CD4-positive, alpha-beta memory T cell (primary cell): Measurements from ENCODE around the gene PKN2. TPM values are rescaled to one million over a fixed set of nuclear protein-coding genes. Genes with fewer than 3 reads are reported as not detected.
"Not testable (repeated sequence)": the region's sequence is repeated elsewhere in the genome, so short reads cannot be mapped to it uniquely, and the experiment has no call there.

Source experiments
- CTCF ChIA-PET: fragments of 350-600 bp; sonication (Branson Sonifier 250); formaldehyde crosslinking; loops from one replicate; lab custom pipeline; 2021; ENCODE audit warnings: inconsistent platforms; ENCODE audit not compliant: partially characterized antibody; lab: Charles Lee
- POLR2A ChIA-PET: fragments of 350-600 bp; sonication (Branson Sonifier 250); formaldehyde crosslinking; loops from one replicate; lab custom pipeline; 2021; ENCODE audit not compliant: partially characterized antibody; lab: Charles Lee
- DNase-seq, 5 donors: peaks; one replicate each; pipeline versions ENCODE4 v3.0.0 to v3.0.0-alpha.2; 2020 to 2022; ENCODE audit warnings: mixed read lengths in 1 of 5
- H3K27ac ChIP-seq: one replicate; pipeline ENCODE4 v1.7.0; 2013; ENCODE audit warnings: low read depth, low read length
- H3K27me3 ChIP-seq: 2 replicates; pipeline ENCODE4 v1.7.0; 2013; ENCODE audit warnings: mild to moderate bottlenecking, low read length, moderate library complexity; ENCODE audit not compliant: insufficient read depth
- H3K36me3 ChIP-seq: 2 replicates; pipeline ENCODE4 v1.7.0; 2013; ENCODE audit warnings: mild to moderate bottlenecking, low read length, moderate library complexity; ENCODE audit not compliant: insufficient read depth
- H3K4me1 ChIP-seq: 2 replicates; pipeline ENCODE4 v1.7.0; 2013; ENCODE audit warnings: mild to moderate bottlenecking, low read length, moderate library complexity; ENCODE audit not compliant: insufficient read depth
- H3K4me3 ChIP-seq, 2 donors: one replicate each; pipeline ENCODE4 v1.7.0; 2013; ENCODE audit warnings: low read length in 2 of 2, mild to moderate bottlenecking in 1 of 2
- H3K9me3 ChIP-seq, 2 donors: one replicate each; pipeline ENCODE4 v1.7.0; 2013; ENCODE audit warnings: low read length in 2 of 2, control low read depth in 1 of 2; ENCODE audit not compliant: control insufficient read depth in 1 of 2
- H3K27ac Mint-ChIP-seq, 7 donors: one replicate each; pipeline ENCODE4 v1.8.0; 2020 to 2021; ENCODE audit warnings: mixed read lengths in 7 of 7, mild to moderate bottlenecking in 6 of 7, inconsistent platforms in 3 of 7, moderate library complexity in 3 of 7
- H3K27me3 Mint-ChIP-seq, 2 donors: one replicate each; pipeline ENCODE4 v1.8.0; 2020 to 2021; ENCODE audit warnings: mixed read lengths in 2 of 2
- H3K36me3 Mint-ChIP-seq, 2 donors: one replicate each; pipeline ENCODE4 v1.8.0; 2020 to 2021; ENCODE audit warnings: mixed read lengths in 2 of 2, inconsistent platforms in 1 of 2, mild to moderate bottlenecking in 1 of 2
- H3K4me1 Mint-ChIP-seq, 4 donors: one replicate each; pipeline ENCODE4 v1.8.0; 2020 to 2021; ENCODE audit warnings: mixed read lengths in 4 of 4, mild to moderate bottlenecking in 1 of 4
- H3K4me3 Mint-ChIP-seq, 8 donors: one replicate each; pipeline ENCODE4 v1.8.0; 2020 to 2021; ENCODE audit warnings: mixed read lengths in 8 of 8, mild to moderate bottlenecking in 7 of 8, moderate library complexity in 6 of 8, inconsistent platforms in 3 of 8
- H3K9me3 Mint-ChIP-seq, 8 donors: one replicate each; pipeline ENCODE4 v1.8.0; 2020 to 2021; ENCODE audit warnings: mixed read lengths in 8 of 8, mild to moderate bottlenecking in 5 of 8, inconsistent platforms in 3 of 8, moderate library complexity in 1 of 8
- intact Hi-C: fragments of 100-400 bp; cut with micrococcal nuclease; formaldehyde crosslinking; loops from one replicate; pipeline ENCODE4 v1.15.1; 2023
- polyA plus RNA-seq, 2 donors: library from polyadenylated mRNA; unstranded; fragments of 300-500 nt; fragmentation: Illumina TruSeq; gene quantifications; one replicate each; pipeline ENCODE4 v1.2.3, GENCODE V29; 2021
- total RNA-seq, 2 experiments: library from RNA; stranded (reverse); gene quantifications; one replicate each; pipeline ENCODE4 v1.2.3, GENCODE V29; 2021

Gene PKN2
- total and polyA plus RNA-seq, 4 experiments from 2014 or later = 6.0 to 42.0 (median 23.3) TPM

GRCh38 chr1:88813471-88813870, 129.4 kb downstream of the PKN2 start:
- Histone ChIP-seq H3K9me3 (no peaks in the 10 kb centered on the region), H3K27me3 (no peaks in the 10 kb centered on the region), H3K4me1 (no peaks in the 10 kb centered on the region), H3K36me3 (peaks cover 6% of the 10 kb centered on the region), H3K27ac (no peak overlapping the region), H3K4me3 (no peak overlapping the region)
- Mint-ChIP-seq H3K27me3 (no peaks in the 10 kb centered on the region), H3K9me3 (no peaks in the 10 kb centered on the region), H3K36me3 (peaks cover 38 to 40% of the 10 kb centered on the region in 2 donors), H3K4me1 (no peaks in the 10 kb centered on the region), H3K27ac (no peak overlapping the region), H3K4me3 (no peak overlapping the region)
- intact Hi-C loops = no loop called here
- ChIA-PET CTCF (no interaction called here), POLR2A (no interaction called here)
- no peak for DNase-seq

GRCh38 chr1:88819642-88820041, 135.6 kb downstream of the PKN2 start:
- CTCF ChIA-PET, H3K4me1 Mint-ChIP-seq, H3K4me3 Mint-ChIP-seq, H3K9me3 Mint-ChIP-seq, DNase-seq, H3K4me1 ChIP-seq, POLR2A ChIA-PET, H3K27me3 ChIP-seq, H3K27ac Mint-ChIP-seq, H3K9me3 ChIP-seq, H3K27ac ChIP-seq, H3K4me3 ChIP-seq, H3K27me3 Mint-ChIP-seq, intact Hi-C loops: not testable (repeated sequence)
- H3K36me3 ChIP-seq = peaks cover 12% of the 10 kb centered on the region
- peaks cover 42 to 44% of the 10 kb centered on the region in 2 donors for H3K36me3 Mint-ChIP-seq

GRCh38 chr1:88825721-88826120, 141.6 kb downstream of the PKN2 start:
- peaks cover 9% of the 10 kb centered on the region for H3K36me3 ChIP-seq
- no peaks in the 10 kb centered on the region for H3K27me3 ChIP-seq
- Mint-ChIP-seq H3K27ac (peak overlapping the region in 1 of 7 donors; percentile 58), H3K4me1 (no peaks in the 10 kb centered on the region), H3K4me3 (no peak overlapping the region), H3K9me3 (no peaks in the 10 kb centered on the region), H3K27me3 (no peaks in the 10 kb centered on the region), H3K36me3 (peaks cover 38 to 49% of the 10 kb centered on the region in 2 donors)
- no peak overlapping the region for H3K4me3 ChIP-seq
- ChIA-PET POLR2A (no interaction called here), CTCF (no interaction called here)
- DNase-seq = no peak
- H3K9me3 ChIP-seq = no peaks in the 10 kb centered on the region
- H3K4me1 ChIP-seq = no peaks in the 10 kb centered on the region
- no peak overlapping the region for H3K27ac ChIP-seq
- intact Hi-C loops = no loop called here

GRCh38 chr1:88847643-88848042, 163.6 kb downstream of the PKN2 start:
- no peaks in the 10 kb centered on the region for H3K4me1 ChIP-seq
- no peak for DNase-seq
- H3K9me3 Mint-ChIP-seq = no peaks in the 10 kb centered on the region
- no peak overlapping the region for H3K27ac ChIP-seq
- H3K4me3 ChIP-seq = no peak overlapping the region
- intact Hi-C loops = no loop called here
- POLR2A ChIA-PET = interaction anchor here (2.1 kb wide), 1 partner anchor 17 kb away, joined by 7 read pairs; no protein-coding TSS in a partner anchor
- no peak overlapping the region for H3K4me3 Mint-ChIP-seq
- peaks cover 8% of the 10 kb centered on the region for H3K36me3 ChIP-seq
- no peaks in the 10 kb centered on the region for H3K27me3 Mint-ChIP-seq
- H3K9me3 ChIP-seq = no peaks in the 10 kb centered on the region
- peaks cover 0 to 3% (median under 1%) of the 10 kb centered on the region in 4 donors for H3K4me1 Mint-ChIP-seq
- peaks cover 9 to 24% of the 10 kb centered on the region in 2 donors for H3K36me3 Mint-ChIP-seq
- CTCF ChIA-PET = interaction anchor here (1.0 to 1.8 kb wide), 3 partner anchors 13 to 29 kb away, joined by 3 to 9 read pairs (median 4); no protein-coding TSS in a partner anchor
- H3K27me3 ChIP-seq = no peaks in the 10 kb centered on the region
- H3K27ac Mint-ChIP-seq = no peak overlapping the region

GRCh38 chr1:88851303-88852063, 167.4 kb downstream of the PKN2 start:
- Mint-ChIP-seq H3K27ac (peak overlapping the region in 5 of 7 donors; percentile 22 to 64 (median 37)), H3K9me3 (no peaks in the 10 kb centered on the region), H3K4me1 (peaks cover 0 to 4% (median under 1%) of the 10 kb centered on the region in 4 donors), H3K36me3 (peaks cover 21 to 51% of the 10 kb centered on the region in 2 donors), H3K27me3 (no peaks in the 10 kb centered on the region), H3K4me3 (no peak overlapping the region)
- Histone ChIP-seq H3K27me3 (no peaks in the 10 kb centered on the region), H3K4me1 (no peaks in the 10 kb centered on the region), H3K27ac (no peak overlapping the region), H3K9me3 (no peaks in the 10 kb centered on the region), H3K4me3 (no peak overlapping the region), H3K36me3 (peaks cover 30% of the 10 kb centered on the region)
- no peak for DNase-seq
- POLR2A ChIA-PET = interaction anchor here (1.5 kb wide), 1 partner anchor 39 kb away, joined by 3 read pairs; the partner anchor contains the start of gene GTF2B
- CTCF ChIA-PET = no interaction called here
- intact Hi-C loops = no loop called here

GRCh38 chr1:88867743-88868521, 183.9 kb downstream of the PKN2 start:
- peak overlapping the region in 6 of 8 donors; percentile 18 to 65 (median 45) for H3K4me3 Mint-ChIP-seq

GRCh38 chr1:88869644-88870043, 185.6 kb downstream of the PKN2 start:
- H3K4me3 ChIP-seq, H3K9me3 Mint-ChIP-seq, H3K27me3 ChIP-seq, DNase-seq, H3K27ac ChIP-seq, H3K36me3 ChIP-seq, H3K27ac Mint-ChIP-seq, H3K27me3 Mint-ChIP-seq, POLR2A ChIA-PET, intact Hi-C loops, CTCF ChIA-PET, H3K9me3 ChIP-seq: not testable (repeated sequence)
- Mint-ChIP-seq H3K4me3 (peak overlapping the region in 1 of 8 donors; percentile 52), H3K4me1 (peaks cover 37 to 72% (median 56%) of the 10 kb centered on the region in 4 donors), H3K36me3 (peaks cover 8 to 21% of the 10 kb centered on the region in 2 donors)
- peaks cover 35% of the 10 kb centered on the region for H3K4me1 ChIP-seq

More at GRCh38 chr1:88867743-88868521, 183.9 kb downstream of the PKN2 start:
- H3K36me3 ChIP-seq = peaks cover 6% of the 10 kb centered on the region
- ChIA-PET CTCF (interaction anchor here (2.3 kb wide), 1 partner anchor 9 kb away, joined by 15 read pairs; no protein-coding TSS in a partner anchor), POLR2A (no interaction called here)
- H3K4me1 ChIP-seq = peaks cover 35% of the 10 kb centered on the region
- H3K27me3 Mint-ChIP-seq = no peaks in the 10 kb centered on the region
- H3K27ac ChIP-seq = no peak overlapping the region
- H3K27me3 ChIP-seq = no peaks in the 10 kb centered on the region
- peak overlapping the region in 6 of 7 donors; percentile 1 to 89 (median 14) for H3K27ac Mint-ChIP-seq
- H3K9me3 Mint-ChIP-seq = no peaks in the 10 kb centered on the region
- peaks cover 36 to 71% (median 53%) of the 10 kb centered on the region in 4 donors for H3K4me1 Mint-ChIP-seq
- intact Hi-C loops = no loop called here
- DNase-seq = no peak
- H3K36me3 Mint-ChIP-seq = peaks cover 13 to 27% of the 10 kb centered on the region in 2 donors
- no peaks in the 10 kb centered on the region for H3K9me3 ChIP-seq
- H3K4me3 ChIP-seq = no peak overlapping the region
